SK-N-SH treated with all-trans-retinoic acid at 6 μM for 48 hours (cell line): ENCODE data around the gene ZNF148.

Source experiments
- ATAC-seq: fragments of 200-7000 bp; cut with Tn5 transposase; 3 replicates; pipeline ENCODE4 v1.9.1; 2020; ENCODE audit warnings: mild to moderate bottlenecking, moderate library complexity
- ARNTL ChIP-seq: fragments of 450-650 bp; formaldehyde crosslinking; IDR thresholded peaks from 2 replicates; pipeline ENCODE4 v1.5.0; 2020; ENCODE audit warnings: low read depth, mild to moderate bottlenecking, moderate library complexity, borderline replicate concordance
- BACH2 ChIP-seq: fragments of 250-450 bp; sonication (Bioruptor Pico); IDR thresholded peaks from 2 replicates; pipeline ENCODE4 v1.9.0; 2021; ENCODE audit warnings: mild to moderate bottlenecking, borderline replicate concordance
- CSDC2 ChIP-seq: fragments of 250-450 bp; sonication (Bioruptor Pico); IDR thresholded peaks from 2 replicates; pipeline ENCODE4 v1.5.0; 2020; ENCODE audit warnings: mild to moderate bottlenecking, moderate library complexity
- ESRRG ChIP-seq: fragments of 250-450 bp; sonication (Bioruptor Pico); IDR thresholded peaks from 2 replicates; pipeline ENCODE4 v1.6.1; 2021; ENCODE audit warnings: mild to moderate bottlenecking
- GLIS3 ChIP-seq: fragments of 250-450 bp; sonication (Bioruptor Pico); IDR thresholded peaks from 2 replicates; pipeline ENCODE4 v1.5.0; 2020; ENCODE audit warnings: mild to moderate bottlenecking, moderate library complexity
- ISL1 ChIP-seq: fragments of 250-450 bp; sonication (Bioruptor Pico); IDR thresholded peaks from 2 replicates; pipeline ENCODE4 v2.1.2; 2022; ENCODE audit warnings: mild to moderate bottlenecking, moderate library complexity
- OSR1 ChIP-seq: fragments of 250-450 bp; sonication (Bioruptor Pico); IDR thresholded peaks from 2 replicates; pipeline ENCODE4 v1.8.0; 2022; ENCODE audit warnings: moderate library complexity, mild to moderate bottlenecking, inconsistent platforms
- PPARA ChIP-seq: fragments of 250-450 bp; sonication (Bioruptor Pico); IDR thresholded peaks from 2 replicates; pipeline ENCODE4 v1.5.0; 2020; ENCODE audit warnings: mild to moderate bottlenecking, borderline replicate concordance
- RARB ChIP-seq: fragments of 250-450 bp; sonication (Bioruptor Pico); IDR thresholded peaks from 2 replicates; pipeline ENCODE4 v1.8.0; 2021; ENCODE audit warnings: mild to moderate bottlenecking, moderate library complexity
- SNAI2 ChIP-seq: fragments of 250-450 bp; sonication (Bioruptor Pico); IDR thresholded peaks from 2 replicates; pipeline ENCODE4 v1.5.0; 2020; ENCODE audit warnings: mild to moderate bottlenecking, moderate library complexity
- TCF4 ChIP-seq: fragments of 250-450 bp; sonication (Bioruptor Pico); IDR thresholded peaks from 2 replicates; pipeline ENCODE4 v1.8.0; 2021; ENCODE audit warnings: mild to moderate bottlenecking, moderate library complexity, borderline replicate concordance
- TOX ChIP-seq: fragments of 250-450 bp; sonication (Bioruptor Pico); IDR thresholded peaks from 2 replicates; pipeline ENCODE4 v1.8.0; 2021; ENCODE audit warnings: mild to moderate bottlenecking, moderate library complexity, borderline replicate concordance
- ZC3H10 ChIP-seq: fragments of 250-450 bp; sonication (Bioruptor Pico); IDR thresholded peaks from 2 replicates; pipeline ENCODE4 v1.5.1; 2021; ENCODE audit warnings: mild to moderate bottlenecking, moderate library complexity
- ZFP3 ChIP-seq: fragments of 250-450 bp; sonication (Bioruptor Pico); IDR thresholded peaks from 2 replicates; pipeline ENCODE4 v1.5.0; 2020; ENCODE audit warnings: mild to moderate bottlenecking, moderate library complexity
- ZFP30 ChIP-seq: fragments of 450-650 bp; formaldehyde crosslinking; IDR thresholded peaks from 2 replicates; pipeline ENCODE4 v1.5.0; 2022; ENCODE audit warnings: mild to moderate bottlenecking, moderate library complexity
- ZNF565 ChIP-seq: fragments of 450-650 bp; formaldehyde crosslinking; conservative IDR thresholded peaks from 2 replicates; pipeline ENCODE4 v1.5.0; 2020; ENCODE audit warnings: low read depth, mild to moderate bottlenecking, moderate library complexity
- ZNF8 ChIP-seq: fragments of 450-650 bp; formaldehyde crosslinking; IDR thresholded peaks from 2 replicates; pipeline ENCODE4 v1.5.0; 2020; ENCODE audit warnings: mild to moderate bottlenecking, moderate library complexity
- TF ChIP-seq, protein P1 (sequence below): fragments of 250-450 bp; sonication (Bioruptor Pico); IDR thresholded peaks from 2 replicates; pipeline ENCODE4 v1.8.0; 2020; ENCODE audit warnings: mild to moderate bottlenecking, moderate library complexity, borderline replicate concordance
- TF ChIP-seq, protein P2 (sequence below): fragments of 250-450 bp; sonication (Bioruptor Pico); IDR thresholded peaks from 2 replicates; pipeline ENCODE4 v1.5.0; 2020; ENCODE audit warnings: mild to moderate bottlenecking, moderate library complexity
- TF ChIP-seq, protein P3 (sequence below): fragments of 250-450 bp; sonication (Bioruptor Pico); IDR thresholded peaks from 2 replicates; pipeline ENCODE4 v1.5.1; 2020; ENCODE audit warnings: low read depth, mild to moderate bottlenecking, moderate library complexity
- TF ChIP-seq, protein P4 (sequence below): fragments of 250-450 bp; sonication (Bioruptor Pico); IDR thresholded peaks from 2 replicates; pipeline ENCODE4 v1.5.1; 2021; ENCODE audit warnings: mild to moderate bottlenecking, moderate library complexity
- TF ChIP-seq, protein P5 (sequence below): fragments of 250-450 bp; sonication (Bioruptor Pico); IDR thresholded peaks from 2 replicates; pipeline ENCODE4 v1.8.0; 2021; ENCODE audit warnings: low read depth, mild to moderate bottlenecking, moderate library complexity, borderline replicate concordance

Gene ZNF148

DNA sequence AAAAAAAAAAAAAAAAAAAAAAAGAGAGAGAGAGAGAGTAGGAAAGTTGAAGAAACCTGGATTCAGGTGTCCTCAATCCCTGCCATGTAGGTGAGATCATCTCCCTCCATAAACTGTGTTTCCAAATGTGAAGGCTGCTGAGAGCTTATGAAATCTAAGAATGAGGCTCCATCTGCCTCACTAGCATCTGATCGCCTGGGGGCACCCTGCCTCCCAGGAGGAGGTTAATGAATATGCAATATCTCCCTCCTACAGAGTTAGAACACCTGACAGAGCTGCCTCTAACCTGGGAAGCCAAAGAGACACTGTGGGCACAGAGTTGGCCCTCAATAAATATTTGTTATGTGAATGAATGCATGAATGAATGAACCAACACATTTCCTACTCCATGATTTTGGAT, 23.8 kb upstream of the ZNF148 start:
- ATAC-seq, result no peak
- no peak for TF ChIP-seq BACH2 (CRISPR knock-in tag)
- TF ChIP-seq CSDC2 (CRISPR knock-in tag), result no peak
- no peak for TF ChIP-seq PPARA
- no peak for TF ChIP-seq TOX (CRISPR knock-in tag)
- TF ChIP-seq, protein P1, sequence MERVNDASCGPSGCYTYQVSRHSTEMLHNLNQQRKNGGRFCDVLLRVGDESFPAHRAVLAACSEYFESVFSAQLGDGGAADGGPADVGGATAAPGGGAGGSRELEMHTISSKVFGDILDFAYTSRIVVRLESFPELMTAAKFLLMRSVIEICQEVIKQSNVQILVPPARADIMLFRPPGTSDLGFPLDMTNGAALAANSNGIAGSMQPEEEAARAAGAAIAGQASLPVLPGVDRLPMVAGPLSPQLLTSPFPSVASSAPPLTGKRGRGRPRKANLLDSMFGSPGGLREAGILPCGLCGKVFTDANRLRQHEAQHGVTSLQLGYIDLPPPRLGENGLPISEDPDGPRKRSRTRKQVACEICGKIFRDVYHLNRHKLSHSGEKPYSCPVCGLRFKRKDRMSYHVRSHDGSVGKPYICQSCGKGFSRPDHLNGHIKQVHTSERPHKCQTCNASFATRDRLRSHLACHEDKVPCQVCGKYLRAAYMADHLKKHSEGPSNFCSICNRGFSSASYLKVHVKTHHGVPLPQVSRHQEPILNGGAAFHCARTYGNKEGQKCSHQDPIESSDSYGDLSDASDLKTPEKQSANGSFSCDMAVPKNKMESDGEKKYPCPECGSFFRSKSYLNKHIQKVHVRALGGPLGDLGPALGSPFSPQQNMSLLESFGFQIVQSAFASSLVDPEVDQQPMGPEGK (CRISPR knock-in tag), result no peak
- TF ChIP-seq ZFP3 (CRISPR knock-in tag), result no peak
- TF ChIP-seq, protein P2, sequence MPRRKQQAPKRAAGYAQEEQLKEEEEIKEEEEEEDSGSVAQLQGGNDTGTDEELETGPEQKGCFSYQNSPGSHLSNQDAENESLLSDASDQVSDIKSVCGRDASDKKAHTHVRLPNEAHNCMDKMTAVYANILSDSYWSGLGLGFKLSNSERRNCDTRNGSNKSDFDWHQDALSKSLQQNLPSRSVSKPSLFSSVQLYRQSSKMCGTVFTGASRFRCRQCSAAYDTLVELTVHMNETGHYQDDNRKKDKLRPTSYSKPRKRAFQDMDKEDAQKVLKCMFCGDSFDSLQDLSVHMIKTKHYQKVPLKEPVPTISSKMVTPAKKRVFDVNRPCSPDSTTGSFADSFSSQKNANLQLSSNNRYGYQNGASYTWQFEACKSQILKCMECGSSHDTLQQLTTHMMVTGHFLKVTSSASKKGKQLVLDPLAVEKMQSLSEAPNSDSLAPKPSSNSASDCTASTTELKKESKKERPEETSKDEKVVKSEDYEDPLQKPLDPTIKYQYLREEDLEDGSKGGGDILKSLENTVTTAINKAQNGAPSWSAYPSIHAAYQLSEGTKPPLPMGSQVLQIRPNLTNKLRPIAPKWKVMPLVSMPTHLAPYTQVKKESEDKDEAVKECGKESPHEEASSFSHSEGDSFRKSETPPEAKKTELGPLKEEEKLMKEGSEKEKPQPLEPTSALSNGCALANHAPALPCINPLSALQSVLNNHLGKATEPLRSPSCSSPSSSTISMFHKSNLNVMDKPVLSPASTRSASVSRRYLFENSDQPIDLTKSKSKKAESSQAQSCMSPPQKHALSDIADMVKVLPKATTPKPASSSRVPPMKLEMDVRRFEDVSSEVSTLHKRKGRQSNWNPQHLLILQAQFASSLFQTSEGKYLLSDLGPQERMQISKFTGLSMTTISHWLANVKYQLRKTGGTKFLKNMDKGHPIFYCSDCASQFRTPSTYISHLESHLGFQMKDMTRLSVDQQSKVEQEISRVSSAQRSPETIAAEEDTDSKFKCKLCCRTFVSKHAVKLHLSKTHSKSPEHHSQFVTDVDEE (CRISPR knock-in tag), result no peak
- TF ChIP-seq, protein P3, sequence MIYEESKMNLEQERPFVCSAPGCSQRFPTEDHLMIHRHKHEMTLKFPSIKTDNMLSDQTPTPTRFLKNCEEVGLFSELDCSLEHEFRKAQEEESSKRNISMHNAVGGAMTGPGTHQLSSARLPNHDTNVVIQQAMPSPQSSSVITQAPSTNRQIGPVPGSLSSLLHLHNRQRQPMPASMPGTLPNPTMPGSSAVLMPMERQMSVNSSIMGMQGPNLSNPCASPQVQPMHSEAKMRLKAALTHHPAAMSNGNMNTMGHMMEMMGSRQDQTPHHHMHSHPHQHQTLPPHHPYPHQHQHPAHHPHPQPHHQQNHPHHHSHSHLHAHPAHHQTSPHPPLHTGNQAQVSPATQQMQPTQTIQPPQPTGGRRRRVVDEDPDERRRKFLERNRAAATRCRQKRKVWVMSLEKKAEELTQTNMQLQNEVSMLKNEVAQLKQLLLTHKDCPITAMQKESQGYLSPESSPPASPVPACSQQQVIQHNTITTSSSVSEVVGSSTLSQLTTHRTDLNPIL (CRISPR knock-in tag), result no peak
- no peak for TF ChIP-seq ISL1 (CRISPR knock-in tag)
- TF ChIP-seq ESRRG (CRISPR knock-in tag), result no peak
- TF ChIP-seq ARNTL (CRISPR knock-in tag), result no peak
- TF ChIP-seq, protein P4, sequence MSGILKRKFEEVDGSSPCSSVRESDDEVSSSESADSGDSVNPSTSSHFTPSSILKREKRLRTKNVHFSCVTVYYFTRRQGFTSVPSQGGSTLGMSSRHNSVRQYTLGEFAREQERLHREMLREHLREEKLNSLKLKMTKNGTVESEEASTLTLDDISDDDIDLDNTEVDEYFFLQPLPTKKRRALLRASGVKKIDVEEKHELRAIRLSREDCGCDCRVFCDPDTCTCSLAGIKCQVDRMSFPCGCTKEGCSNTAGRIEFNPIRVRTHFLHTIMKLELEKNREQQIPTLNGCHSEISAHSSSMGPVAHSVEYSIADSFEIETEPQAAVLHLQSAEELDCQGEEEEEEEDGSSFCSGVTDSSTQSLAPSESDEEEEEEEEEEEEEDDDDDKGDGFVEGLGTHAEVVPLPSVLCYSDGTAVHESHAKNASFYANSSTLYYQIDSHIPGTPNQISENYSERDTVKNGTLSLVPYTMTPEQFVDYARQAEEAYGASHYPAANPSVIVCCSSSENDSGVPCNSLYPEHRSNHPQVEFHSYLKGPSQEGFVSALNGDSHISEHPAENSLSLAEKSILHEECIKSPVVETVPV (CRISPR knock-in tag), result no peak
- TF ChIP-seq GLIS3 (CRISPR knock-in tag), result no peak
- TF ChIP-seq SNAI2 (CRISPR knock-in tag), result no peak
- TF ChIP-seq, protein P5, sequence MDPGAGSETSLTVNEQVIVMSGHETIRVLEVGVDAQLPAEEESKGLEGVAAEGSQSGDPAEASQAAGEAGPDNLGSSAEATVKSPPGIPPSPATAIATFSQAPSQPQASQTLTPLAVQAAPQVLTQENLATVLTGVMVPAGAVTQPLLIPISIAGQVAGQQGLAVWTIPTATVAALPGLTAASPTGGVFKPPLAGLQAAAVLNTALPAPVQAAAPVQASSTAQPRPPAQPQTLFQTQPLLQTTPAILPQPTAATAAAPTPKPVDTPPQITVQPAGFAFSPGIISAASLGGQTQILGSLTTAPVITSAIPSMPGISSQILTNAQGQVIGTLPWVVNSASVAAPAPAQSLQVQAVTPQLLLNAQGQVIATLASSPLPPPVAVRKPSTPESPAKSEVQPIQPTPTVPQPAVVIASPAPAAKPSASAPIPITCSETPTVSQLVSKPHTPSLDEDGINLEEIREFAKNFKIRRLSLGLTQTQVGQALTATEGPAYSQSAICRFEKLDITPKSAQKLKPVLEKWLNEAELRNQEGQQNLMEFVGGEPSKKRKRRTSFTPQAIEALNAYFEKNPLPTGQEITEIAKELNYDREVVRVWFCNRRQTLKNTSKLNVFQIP (CRISPR knock-in tag), result no peak
- no peak for TF ChIP-seq ZNF8 (CRISPR knock-in tag)
- no peak for TF ChIP-seq ZNF565 (CRISPR knock-in tag)
- TF ChIP-seq RARB (CRISPR knock-in tag), result no peak
- TF ChIP-seq OSR1 (CRISPR knock-in tag), result no peak

DNA sequence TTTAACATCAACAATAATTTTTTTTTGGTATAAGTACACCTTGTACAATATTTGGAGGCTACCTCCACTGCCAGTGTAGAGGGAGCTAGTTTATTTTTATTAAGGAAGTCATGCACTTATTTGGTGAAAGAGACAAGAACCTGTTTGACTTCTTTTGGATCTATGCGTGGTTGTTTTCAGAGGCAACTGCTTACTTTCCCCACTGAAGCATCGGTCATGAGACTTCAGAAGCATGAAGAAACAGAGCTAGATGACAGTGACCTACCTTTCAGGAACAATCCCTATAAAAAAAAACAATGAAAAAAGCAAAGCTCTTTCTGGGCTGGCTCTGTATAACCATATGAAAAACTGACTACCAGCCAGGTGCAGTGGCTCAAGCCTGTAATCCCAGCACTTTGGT, 20.0 kb upstream of the ZNF148 start:
- ATAC-seq, result no peak
- TF ChIP-seq, protein P4 (CRISPR knock-in tag), result no peak
- no peak for TF ChIP-seq ZFP30 (CRISPR knock-in tag)
- TF ChIP-seq ZC3H10 (CRISPR knock-in tag), result no peak
- TF ChIP-seq ZNF565 (CRISPR knock-in tag), result no peak
- TF ChIP-seq ZFP3 (CRISPR knock-in tag), result no peak
- no peak for TF ChIP-seq SNAI2 (CRISPR knock-in tag)
- TF ChIP-seq, protein P5 (CRISPR knock-in tag), result no peak
- no peak for TF ChIP-seq GLIS3 (CRISPR knock-in tag)
- no peak for TF ChIP-seq RARB (CRISPR knock-in tag)
- no peak for TF ChIP-seq PPARA
- TF ChIP-seq, protein P3 (CRISPR knock-in tag), result no peak
- TF ChIP-seq ESRRG (CRISPR knock-in tag), result no peak
- no peak for TF ChIP-seq OSR1 (CRISPR knock-in tag)
- TF ChIP-seq, protein P1 (CRISPR knock-in tag), result no peak
- TF ChIP-seq TCF4 (CRISPR knock-in tag), result no peak
- no peak for TF ChIP-seq CSDC2 (CRISPR knock-in tag)
- no peak for TF ChIP-seq BACH2 (CRISPR knock-in tag)
- TF ChIP-seq ARNTL (CRISPR knock-in tag), result no peak
